HepG2 (cell line): Measurements from ENCODE around the gene TXN2. TPM values are rescaled to one million over a fixed set of nuclear protein-coding genes. Genes with fewer than 3 reads are reported as not detected.

Experiments used
- AHR ChIP-seq: IDR thresholded peaks from 2 replicates; pipeline ENCODE4 v1.6.1; 2018; ENCODE audit warnings: missing genetic modification reagents, missing compliant biosample characterization
- BRCA1 ChIP-seq: sonication (generic); formaldehyde crosslinking; IDR thresholded peaks from 2 replicates; pipeline ENCODE4 v1.4.0; 2020; ENCODE audit warnings: missing genetic modification reagents
- CHD2 ChIP-seq: IDR thresholded peaks from 2 replicates; pipeline ENCODE4 v1.6.1; 2011; ENCODE audit warnings: low read depth, low read length, improper control_type of control experiment
- CREB1 ChIP-seq, 2 experiments: fragments of 450-650 bp in 1 of 2; IDR thresholded peaks; 2 replicates each; pipeline ENCODE4 v1.6.1; 2016 to 2017; ENCODE audit warnings: control low read depth in 1 of 2, mild to moderate bottlenecking in 1 of 2, missing compliant biosample characterization in 1 of 2, missing genetic modification characterization in 1 of 2
- CSRNP2 ChIP-seq: sonication (generic); formaldehyde crosslinking; conservative IDR thresholded peaks from 2 replicates; pipeline ENCODE4 v1.8.0; 2022; ENCODE audit warnings: low read depth, missing genetic modification reagents
- EP300 ChIP-seq, 3 experiments: sonication (generic) in 1 of 3; formaldehyde crosslinking in 1 of 3; IDR thresholded peaks; 2 replicates each; pipeline versions ENCODE4 v1.5.1 to v1.6.1; 2011 to 2020; ENCODE audit warnings: low read depth in 2 of 3, low read length in 2 of 3, borderline replicate concordance in 1 of 3, improper control_type of control experiment in 1 of 3, mild to moderate bottlenecking in 1 of 3, missing genetic modification reagents in 1 of 3, moderate library complexity in 1 of 3
- FLYWCH1 ChIP-seq: sonication (generic); formaldehyde crosslinking; IDR thresholded peaks from 2 replicates; pipeline ENCODE4 v1.8.1; 2023; ENCODE audit warnings: mild to moderate bottlenecking, missing genetic modification reagents
- FOXO1 ChIP-seq: sonication (generic); formaldehyde crosslinking; IDR thresholded peaks from 2 replicates; pipeline ENCODE4 v1.4.0; 2020; ENCODE audit warnings: missing genetic modification reagents
- KDM3A ChIP-seq: IDR thresholded peaks from 2 replicates; pipeline ENCODE4 v1.6.1; 2018; ENCODE audit warnings: low read depth, missing compliant biosample characterization
- MATR3 ChIP-seq: sonication (generic); formaldehyde crosslinking; IDR thresholded peaks from 2 replicates; pipeline ENCODE4 v1.4.0; 2020; ENCODE audit warnings: missing genetic modification reagents
- PRMT3 ChIP-seq: sonication (generic); formaldehyde crosslinking; IDR thresholded peaks from 2 replicates; pipeline ENCODE4 v1.8.1; 2022; ENCODE audit warnings: low read depth, mild to moderate bottlenecking, moderate library complexity, missing genetic modification reagents, borderline replicate concordance
- RBM39 ChIP-seq: fragments of 200-400 bp; formaldehyde crosslinking; IDR thresholded peaks from one replicate; pipeline ENCODE4 v1.6.1; 2018; ENCODE audit warnings: antibody characterized with exemption, mild to moderate bottlenecking, low read depth, low read length; ENCODE audit not compliant: poor library complexity, severe bottlenecking
- RXRB ChIP-seq: IDR thresholded peaks from 2 replicates; pipeline ENCODE4 v1.6.1; 2016; ENCODE audit warnings: borderline replicate concordance, missing genetic modification reagents, missing compliant biosample characterization
- TCF12 ChIP-seq, 2 experiments: fragments of 450-650 bp in 1 of 2; sonication (generic) in 1 of 2; formaldehyde crosslinking in 1 of 2; IDR thresholded peaks; 2 replicates each; pipeline versions ENCODE4 v1.6.1 to v1.8.0; 2017 to 2022; ENCODE audit warnings: antibody characterized with exemption in 1 of 2, mild to moderate bottlenecking in 1 of 2, missing genetic modification reagents in 1 of 2, moderate library complexity in 1 of 2
- ZBTB4 ChIP-seq: sonication (generic); formaldehyde crosslinking; IDR thresholded peaks from 2 replicates; pipeline ENCODE4 v1.4.0; 2020; ENCODE audit warnings: missing genetic modification reagents, mild to moderate bottlenecking, borderline replicate concordance
- ZC3H4 ChIP-seq: sonication (generic); formaldehyde crosslinking; IDR thresholded peaks from 2 replicates; pipeline ENCODE4 v1.4.0; 2020; ENCODE audit warnings: missing genetic modification reagents, borderline replicate concordance
- ZNF251 ChIP-seq: sonication (generic); formaldehyde crosslinking; IDR thresholded peaks from 2 replicates; pipeline ENCODE4 v1.9.0; 2021; ENCODE audit warnings: mild to moderate bottlenecking, missing genetic modification reagents
- ZNF629 ChIP-seq: sonication (generic); formaldehyde crosslinking; conservative IDR thresholded peaks from 2 replicates; pipeline ENCODE4 v1.5.0; 2020; ENCODE audit warnings: missing genetic modification reagents
- ZNF691 ChIP-seq: sonication (generic); formaldehyde crosslinking; IDR thresholded peaks from 2 replicates; pipeline ENCODE4 v1.4.0; 2020; ENCODE audit warnings: missing genetic modification reagents, low read depth, mild to moderate bottlenecking, borderline replicate concordance
- ZNF749 ChIP-seq: sonication (generic); formaldehyde crosslinking; IDR thresholded peaks from 2 replicates; pipeline ENCODE4 v1.8.0; 2022; ENCODE audit warnings: mild to moderate bottlenecking, missing genetic modification reagents, moderate library complexity, borderline replicate concordance
- ZNF776 ChIP-seq: sonication (generic); formaldehyde crosslinking; IDR thresholded peaks from 2 replicates; pipeline ENCODE4 v1.4.0; 2020; ENCODE audit warnings: mild to moderate bottlenecking, missing genetic modification reagents
- polyA plus RNA-seq, 8 experiments: library from polyadenylated mRNA; depleted of rRNA in 3 of 8; stranded (reverse) in 7 of 8; unstranded in 1 of 8; fragments of >200 nt; fragmentation: Illumina TruSeq in 4 of 8; extraction: Trizol in 4 of 8; gene quantifications; 2 replicates each; pipeline versions ENCODE4 v1.2.1 to v1.2.3, GENCODE V29; 2011 to 2016; ENCODE audit warnings: low read depth in 4 of 8, missing spikeins in 1 of 8, mixed read lengths in 1 of 8; ENCODE audit not compliant: insufficient read depth in 1 of 8
- total RNA-seq, 5 experiments: library from RNA; depleted of rRNA; stranded (reverse); fragments of >200 nt; fragmentation: Illumina TruSeq; extraction: Trizol; gene quantifications; 2 replicates each; pipeline ENCODE4 v1.2.3, GENCODE V29; 2016; ENCODE audit warnings: low read depth in 1 of 5

TXN2 gene
- total and polyA plus RNA-seq, 2 of the 13 experiments (the other 11 are each of a cell fraction or from before 2014, with no cell fraction given): 41.4 to 109 TPM

GRCh38 chr22:36419177-36419911 is 62.1 kb downstream of the TXN2 start (continued):
- no peak for TF ChIP-seq ZNF251 (CRISPR knock-in tag)
- TF ChIP-seq ZNF691 (CRISPR knock-in tag): peak; percentile 40; the same call in 1 of the 2 replicates
- no peak for TF ChIP-seq CSRNP2 (CRISPR knock-in tag)
- no peak for TF ChIP-seq KDM3A
- TF ChIP-seq CHD2: no peak
- TF ChIP-seq EP300 (IDR thresholded peaks at IDR 0.05; ENCODE audit: low read depth in 2 of 2, low read length in 2 of 2): peak; percentile 44 to 99; a peak in 3 of 4 replicates
- TF ChIP-seq EP300 (CRISPR knock-in tag; IDR thresholded peaks at IDR 0.05; ENCODE audit: borderline replicate concordance): peak; percentile 98
- no peak for TF ChIP-seq ZNF749 (CRISPR knock-in tag)
- no peak for TF ChIP-seq ZBTB4 (CRISPR knock-in tag)
- TF ChIP-seq ZNF776 (CRISPR knock-in tag): no peak
- no peak for TF ChIP-seq TCF12 (IDR thresholded peaks at IDR 0.05)
- TF ChIP-seq TCF12 (CRISPR knock-in tag; IDR thresholded peaks at IDR 0.05): peak; percentile 98
- no peak for TF ChIP-seq PRMT3 (CRISPR knock-in tag)
- TF ChIP-seq AHR (CRISPR knock-in tag): peak; percentile 89; the same call in 1 of the 2 replicates
- TF ChIP-seq RBM39: no peak
- peak; percentile 17; the same call in 1 of the 2 replicates for TF ChIP-seq ZC3H4 (CRISPR knock-in tag)
- no peak for TF ChIP-seq ZNF629
- peak; percentile 99 for TF ChIP-seq RXRB (CRISPR knock-in tag)
- TF ChIP-seq FOXO1 (CRISPR knock-in tag): peak; percentile 99
- 0 out of 2 replicates have a peak, but pooled peaks have one; percentile 56 for TF ChIP-seq FLYWCH1
- TF ChIP-seq BRCA1: 0 out of 2 replicates have a peak, but pooled peaks have one; percentile 24
- no peak for TF ChIP-seq CREB1 (IDR thresholded peaks at IDR 0.05)
- peak; percentile 57; the same call in 1 of the 2 replicates for TF ChIP-seq CREB1 (CRISPR knock-in tag; IDR thresholded peaks at IDR 0.05)
- TF ChIP-seq MATR3: no peak
